ENCODE results near the gene ALDH1A2.

DNA sequence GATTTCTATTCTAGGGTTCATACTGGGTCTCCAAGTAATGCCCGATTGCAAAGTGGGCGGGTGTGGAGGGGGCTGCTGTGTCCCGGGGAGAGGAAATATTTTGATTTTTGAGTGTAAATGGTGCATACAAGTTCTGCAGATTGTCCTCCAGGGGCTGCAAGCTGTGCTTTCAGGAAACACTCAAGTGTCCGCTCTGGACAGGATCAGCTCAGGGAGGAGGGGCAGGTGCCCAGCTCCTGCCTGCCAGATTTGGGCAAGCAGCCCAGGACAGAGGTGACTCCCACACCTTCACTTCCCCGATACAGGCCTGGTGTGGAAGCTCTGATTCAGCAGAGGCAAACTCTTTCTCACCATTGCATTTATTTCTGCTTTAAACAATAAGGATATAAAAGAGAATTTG lies 142.7 kb downstream of the ALDH1A2 start:
- TF ChIP-seq, protein P1, sequence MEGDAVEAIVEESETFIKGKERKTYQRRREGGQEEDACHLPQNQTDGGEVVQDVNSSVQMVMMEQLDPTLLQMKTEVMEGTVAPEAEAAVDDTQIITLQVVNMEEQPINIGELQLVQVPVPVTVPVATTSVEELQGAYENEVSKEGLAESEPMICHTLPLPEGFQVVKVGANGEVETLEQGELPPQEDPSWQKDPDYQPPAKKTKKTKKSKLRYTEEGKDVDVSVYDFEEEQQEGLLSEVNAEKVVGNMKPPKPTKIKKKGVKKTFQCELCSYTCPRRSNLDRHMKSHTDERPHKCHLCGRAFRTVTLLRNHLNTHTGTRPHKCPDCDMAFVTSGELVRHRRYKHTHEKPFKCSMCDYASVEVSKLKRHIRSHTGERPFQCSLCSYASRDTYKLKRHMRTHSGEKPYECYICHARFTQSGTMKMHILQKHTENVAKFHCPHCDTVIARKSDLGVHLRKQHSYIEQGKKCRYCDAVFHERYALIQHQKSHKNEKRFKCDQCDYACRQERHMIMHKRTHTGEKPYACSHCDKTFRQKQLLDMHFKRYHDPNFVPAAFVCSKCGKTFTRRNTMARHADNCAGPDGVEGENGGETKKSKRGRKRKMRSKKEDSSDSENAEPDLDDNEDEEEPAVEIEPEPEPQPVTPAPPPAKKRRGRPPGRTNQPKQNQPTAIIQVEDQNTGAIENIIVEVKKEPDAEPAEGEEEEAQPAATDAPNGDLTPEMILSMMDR (IDR thresholded peaks at IDR 0.05): no peak
- TF ChIP-seq POLR2A (IDR thresholded peaks at IDR 0.05): no peak
